OCI-LY7 (cell line): ENCODE measurements around the gene BDKRB2. TPM values are rescaled to one million over a fixed set of nuclear protein-coding genes. Genes with fewer than 3 reads are reported as not detected.

Experiments used
- BruUV-seq: library from RNA; stranded (reverse); fragments of 400-500 nt; replicated peaks from 2 replicates; lab custom pipeline; 2021; lab: Mats Ljungman, UMichigan
- CTCF ChIA-PET: fragments of 300-600 bp; sonication (Branson Sonifier 250); formaldehyde crosslinking; loops from one replicate; lab custom pipeline; 2022; ENCODE audit warnings: antibody characterized with exemption; ENCODE audit not compliant: unreplicated experiment; lab: Charles Lee
- POLR2A ChIA-PET: fragments of 300-600 bp; sonication (Branson Sonifier 250); formaldehyde crosslinking; loops from one replicate; lab custom pipeline; 2022; ENCODE audit warnings: antibody characterized with exemption; lab: Charles Lee
- DNase-seq: peaks from one replicate; pipeline ENCODE4 v3.0.0-alpha.2; 2015; ENCODE audit warnings: low spot score
- H2AFZ ChIP-seq: fragments of 200-600 bp; sonication (generic), shearing (Covaris generic); 2 replicates; pipeline ENCODE4 v1.6.1; 2014; ENCODE audit warnings: mild to moderate bottlenecking, antibody characterized with exemption, low read length, moderate library complexity
- H3K27ac ChIP-seq: fragments of 200-600 bp; sonication (generic); 2 replicates; pipeline ENCODE4 v1.5.1; 2014; ENCODE audit warnings: mixed run types, low read depth, mild to moderate bottlenecking, moderate library complexity, low read length, inconsistent platforms; ENCODE audit not compliant: poor library complexity, severe bottlenecking
- H3K36me3 ChIP-seq: fragments of 200-600 bp; sonication (generic); 2 replicates; pipeline ENCODE4 v1.6.1; 2014; ENCODE audit warnings: mild to moderate bottlenecking, antibody characterized with exemption, low read length, moderate library complexity, mixed read lengths; ENCODE audit not compliant: insufficient read depth
- H3K4me1 ChIP-seq: fragments of 200-600 bp; sonication (generic); 2 replicates; pipeline ENCODE4 v1.5.1; 2014; ENCODE audit warnings: mild to moderate bottlenecking, low read length; ENCODE audit not compliant: insufficient read depth, poor library complexity, severe bottlenecking
- H3K4me2 ChIP-seq: fragments of 200-600 bp; sonication (generic); 2 replicates; pipeline ENCODE4 v1.6.1; 2014; ENCODE audit warnings: mild to moderate bottlenecking, low read length
- H3K4me3 ChIP-seq: fragments of 200-600 bp; sonication (generic); 2 replicates; pipeline ENCODE4 v1.5.1; 2014; ENCODE audit warnings: mild to moderate bottlenecking, low read depth, low read length; ENCODE audit not compliant: poor library complexity, severe bottlenecking
- H3K79me2 ChIP-seq: fragments of 200-600 bp; sonication (generic); 2 replicates; pipeline ENCODE4 v1.6.1; 2016; ENCODE audit warnings: low read depth, mild to moderate bottlenecking, low read length, moderate library complexity, mixed read lengths; ENCODE audit not compliant: insufficient read depth
- H3K9me2 ChIP-seq: fragments of 200-600 bp; sonication (generic); 2 replicates; pipeline ENCODE4 v1.6.1; 2016; ENCODE audit warnings: mild to moderate bottlenecking, low read length, mixed read lengths; ENCODE audit not compliant: insufficient read depth
- H3K9me3 ChIP-seq: fragments of 200-600 bp; sonication (generic); 2 replicates; pipeline ENCODE4 v1.6.1; 2014; ENCODE audit warnings: mild to moderate bottlenecking, mixed run types, low read length, mixed read lengths
- H4K20me1 ChIP-seq: fragments of 200-600 bp; sonication (generic); 2 replicates; pipeline ENCODE4 v1.6.1; 2014; ENCODE audit warnings: mild to moderate bottlenecking, antibody characterized with exemption, low read length, moderate library complexity, mixed read lengths; ENCODE audit not compliant: insufficient read depth
- CTCF ChIP-seq: fragments of 200-600 bp; sonication (generic); conservative IDR thresholded peaks from 2 replicates; pipeline ENCODE4 v1.5.1; 2014; ENCODE audit warnings: mild to moderate bottlenecking, antibody characterized with exemption, low read length, moderate library complexity, mixed read lengths
- EZH2phosphoT487 ChIP-seq: fragments of 200-600 bp; sonication (generic); IDR thresholded peaks from 2 replicates; pipeline ENCODE4 v1.6.1; 2018; ENCODE audit warnings: low read depth, borderline replicate concordance, mild to moderate bottlenecking, mixed run types, antibody characterized with exemption, low read length, moderate library complexity, mixed read lengths
- intact Hi-C: fragments of 100-400 bp; cut with micrococcal nuclease; formaldehyde crosslinking; loops from one replicate; pipeline ENCODE4 v1.10.0; 2022; ENCODE audit not compliant: unreplicated experiment
- total RNA-seq, 2 experiments: library from RNA; depleted of rRNA in 1 of 2; stranded (reverse); fragments of >200 nt in 1 of 2; shearing (Covaris generic) in 1 of 2; gene quantifications; 2 replicates each; pipeline ENCODE4 v1.2.3, GENCODE V29; 2014 to 2022

The BDKRB2 gene
- total RNA-seq, 2 experiments from 2014 or later, result 0.17 TPM; not detected in 1

GRCh38 chr14:96245710-96246538 is 41.3 kb downstream of the BDKRB2 start:
- Histone ChIP-seq H3K36me3 (no peaks in the 10 kb centered on the region), H3K79me2 (no peaks in the 10 kb centered on the region), H3K4me3 (no peak overlapping the region), H3K4me1 (no peaks in the 10 kb centered on the region), H3K9me2 (no peaks in the 10 kb centered on the region), H2AFZ (no peak overlapping the region), H3K27ac (no peak overlapping the region), H4K20me1 (no peaks in the 10 kb centered on the region), H3K4me2 (no peak overlapping the region), H3K9me3 (no peaks in the 10 kb centered on the region)
- BruUV-seq, result no TSS peak
- DNase-seq, result no peak
- ChIA-PET CTCF (no interaction called here), POLR2A (no interaction called here)
- no peak for TF ChIP-seq EZH2phosphoT487
- no peak for TF ChIP-seq CTCF
- intact Hi-C loops, result no loop called here

- no TSS peak for BruUV-seq
- ChIA-PET CTCF (no interaction called here), POLR2A (no interaction called here)
- H3K4me2 ChIP-seq, result no peak overlapping the region
- H3K9me2 ChIP-seq, result no peaks in the 10 kb centered on the region
- H3K9me3 ChIP-seq, result no peaks in the 10 kb centered on the region
- no peak for DNase-seq
- H3K4me1 ChIP-seq, result no peaks in the 10 kb centered on the region
- intact Hi-C loops, result no loop called here
- H2AFZ ChIP-seq, result no peak overlapping the region
- H4K20me1 ChIP-seq, result no peaks in the 10 kb centered on the region
- H3K79me2 ChIP-seq, result no peaks in the 10 kb centered on the region
- H3K4me3 ChIP-seq, result no peak overlapping the region
- H3K36me3 ChIP-seq, result no peaks in the 10 kb centered on the region
- TF ChIP-seq CTCF (no peak), EZH2phosphoT487 (no peak)
- no peak overlapping the region for H3K27ac ChIP-seq
Observed at GRCh38 chr14:96246539-96246847, 41.9 kb downstream of the BDKRB2 start.

GRCh38 chr14:96247031-96247430 is 42.4 kb downstream of the BDKRB2 start:
- intact Hi-C loops, result no loop called here
- no peak overlapping the region for H3K4me2 ChIP-seq
- no TSS peak for BruUV-seq
- H3K27ac ChIP-seq, result no peak overlapping the region
- no peaks in the 10 kb centered on the region for H4K20me1 ChIP-seq
- H3K9me2 ChIP-seq, result no peaks in the 10 kb centered on the region
- H3K4me3 ChIP-seq, result no peak overlapping the region
- no peak for TF ChIP-seq CTCF
- no peak for TF ChIP-seq EZH2phosphoT487
- no peak overlapping the region for H2AFZ ChIP-seq
- no peaks in the 10 kb centered on the region for H3K4me1 ChIP-seq
- H3K36me3 ChIP-seq, result no peaks in the 10 kb centered on the region
- ChIA-PET POLR2A (no interaction called here), CTCF (no interaction called here)
- H3K9me3 ChIP-seq, result no peaks in the 10 kb centered on the region
- no peaks in the 10 kb centered on the region for H3K79me2 ChIP-seq
- DNase-seq, result no peak
